ENCODE data around the gene RAB22A. TPM values are rescaled to one million over a fixed set of nuclear protein-coding genes. Genes with fewer than 3 reads are reported as not detected.

The RAB22A gene
- polyA plus RNA-seq, 3 donors from 2014 or later: 14.1 to 21.7 (median 18.5) TPM

- no peaks in the 10 kb centered on the region for H3K9me3 Mint-ChIP-seq
- peaks cover 52 to 70% of the 10 kb centered on the region in 2 donors for H3K4me1 Mint-ChIP-seq
- H3K4me3 Mint-ChIP-seq: peak overlapping the region; percentile 75 to 86 (median 82)
- peaks cover 2 to 12% (median 4%) of the 10 kb centered on the region in 3 donors for H3K27me3 Mint-ChIP-seq (ENCODE audit: low read depth in 3 of 3)
- peaks cover 0 to 5% (median 2%) of the 10 kb centered on the region in 3 donors for H3K36me3 Mint-ChIP-seq
- DNase-seq: peak in 1 of 3 donors; percentile 5
- peak overlapping the region; percentile 62 to 93 (median 92) for H3K27ac Mint-ChIP-seq
Measured at GRCh38 chr20:58308290-58308679, 1.2 kb upstream of the RAB22A start.

GRCh38 chr20:58308680-58309527, 611 bp upstream of the RAB22A start:
- Mint-ChIP-seq H3K9me3 (no peaks in the 10 kb centered on the region), H3K27ac (peak overlapping the region; percentile 62 to 93 (median 92)), H3K4me1 (peaks cover 57 to 76% of the 10 kb centered on the region in 2 donors), H3K36me3 (peaks cover 0 to 10% (median 6%) of the 10 kb centered on the region in 3 donors), H3K4me3 (peak overlapping the region; percentile 75 to 86 (median 82)), H3K27me3 (ENCODE audit: low read depth in 3 of 3) (peaks cover 2 to 12% (median 4%) of the 10 kb centered on the region in 3 donors)
- DNase-seq: peak in 2 of 3 donors; percentile 71 to 76

GRCh38 chr20:58310291-58310782, 822 bp downstream of the RAB22A start:
- H3K9me3 Mint-ChIP-seq: no peaks in the 10 kb centered on the region
- DNase-seq: peak in 1 of 3 donors; percentile 2
- peak overlapping the region; percentile 85 to 92 (median 88) for H3K4me3 Mint-ChIP-seq
- H3K36me3 Mint-ChIP-seq: peaks cover 0 to 13% (median 10%) of the 10 kb centered on the region in 3 donors
- peaks cover 67 to 86% of the 10 kb centered on the region in 2 donors for H3K4me1 Mint-ChIP-seq
- peak overlapping the region; percentile 70 to 92 (median 86) for H3K27ac Mint-ChIP-seq
- H3K27me3 Mint-ChIP-seq (ENCODE audit: low read depth in 3 of 3): peaks cover 2 to 12% (median 4%) of the 10 kb centered on the region in 3 donors

GRCh38 chr20:58312836-58313235, 3.3 kb downstream of the RAB22A start:
- DNase-seq: peak in 2 of 3 donors; percentile 7 to 14
- Mint-ChIP-seq H3K4me3 (peak overlapping the region in 4 of 5 donors; percentile 14 to 77 (median 69)), H3K27ac (peak overlapping the region in 5 of 6 donors; percentile 84 to 94 (median 90)), H3K36me3 (peaks cover 4 to 13% (median 10%) of the 10 kb centered on the region in 3 donors), H3K4me1 (peaks cover 60 to 80% of the 10 kb centered on the region in 2 donors), H3K27me3 (ENCODE audit: low read depth in 3 of 3) (peaks cover 0 to 8% (median 2%) of the 10 kb centered on the region in 3 donors), H3K9me3 (no peaks in the 10 kb centered on the region)

- Mint-ChIP-seq H3K4me3 (peak overlapping the region; percentile 64 to 77 (median 74)), H3K4me1 (peaks cover 56 to 76% of the 10 kb centered on the region in 2 donors), H3K27ac (peak overlapping the region; percentile 68 to 94 (median 88)), H3K27me3 (ENCODE audit: low read depth in 3 of 3) (peaks cover 0 to 8% (median 2%) of the 10 kb centered on the region in 3 donors), H3K36me3 (peaks cover 4 to 13% (median 10%) of the 10 kb centered on the region in 3 donors), H3K9me3 (no peaks in the 10 kb centered on the region)
- DNase-seq: peak; percentile 26 to 56 (median 44)
Measured at GRCh38 chr20:58313396-58313795, 3.9 kb downstream of the RAB22A start.

GRCh38 chr20:58321205-58321604, 11.7 kb downstream of the RAB22A start:
- Mint-ChIP-seq H3K36me3 (peaks cover 4 to 12% (median 6%) of the 10 kb centered on the region in 3 donors), H3K4me1 (peaks cover 50 to 72% of the 10 kb centered on the region in 2 donors), H3K4me3 (no peak overlapping the region), H3K27ac (no peak overlapping the region), H3K9me3 (no peaks in the 10 kb centered on the region), H3K27me3 (ENCODE audit: low read depth in 3 of 3) (no peaks in the 10 kb centered on the region)
- no peak for DNase-seq

- no peak overlapping the region for H3K4me3 Mint-ChIP-seq
- H3K4me1 Mint-ChIP-seq: peaks cover 51 to 72% of the 10 kb centered on the region in 2 donors
- H3K9me3 Mint-ChIP-seq: no peaks in the 10 kb centered on the region
- DNase-seq: no peak
- H3K27ac Mint-ChIP-seq: peak overlapping the region in 2 of 6 donors; percentile 4 to 13
- H3K36me3 Mint-ChIP-seq: peaks cover 4 to 8% (median 6%) of the 10 kb centered on the region in 3 donors
- H3K27me3 Mint-ChIP-seq (ENCODE audit: low read depth in 3 of 3): no peaks in the 10 kb centered on the region
Measured at GRCh38 chr20:58322083-58322482, 12.6 kb downstream of the RAB22A start.

GRCh38 chr20:58325912-58326311, 16.4 kb downstream of the RAB22A start:
- H3K27ac Mint-ChIP-seq: peak overlapping the region in 2 of 6 donors; percentile 24 to 25
- peaks cover 50 to 84% of the 10 kb centered on the region in 2 donors for H3K4me1 Mint-ChIP-seq
- H3K4me3 Mint-ChIP-seq: no peak overlapping the region

GRCh38 chr20:58327211-58327610, 17.7 kb downstream of the RAB22A start:
- Mint-ChIP-seq H3K27ac (peak overlapping the region in 2 of 6 donors; percentile 17 to 27), H3K4me3 (no peak overlapping the region), H3K27me3 (ENCODE audit: low read depth in 3 of 3) (no peaks in the 10 kb centered on the region), H3K4me1 (peaks cover 44 to 85% of the 10 kb centered on the region in 2 donors), H3K36me3 (peaks cover 0 to 7% (median 7%) of the 10 kb centered on the region in 3 donors), H3K9me3 (no peaks in the 10 kb centered on the region)
- DNase-seq: no peak

More at GRCh38 chr20:58325912-58326311, 16.4 kb downstream of the RAB22A start:
- Mint-ChIP-seq H3K9me3 (no peaks in the 10 kb centered on the region), H3K36me3 (no peaks in the 10 kb centered on the region), H3K27me3 (ENCODE audit: low read depth in 3 of 3) (no peaks in the 10 kb centered on the region)
- no peak for DNase-seq

- Mint-ChIP-seq H3K36me3 (peaks cover 3 to 11% (median 10%) of the 10 kb centered on the region in 3 donors), H3K4me1 (peaks cover 43 to 80% of the 10 kb centered on the region in 2 donors), H3K4me3 (no peak overlapping the region), H3K9me3 (no peaks in the 10 kb centered on the region), H3K27me3 (ENCODE audit: low read depth in 3 of 3) (peaks cover 0 to 2% (median 0%) of the 10 kb centered on the region in 3 donors), H3K27ac (peak overlapping the region in 3 of 6 donors; percentile 32 to 59 (median 48))
- DNase-seq: no peak
Measured at GRCh38 chr20:58328836-58329235, 19.3 kb downstream of the RAB22A start.

- H3K36me3 Mint-ChIP-seq: peaks cover 3 to 11% (median 10%) of the 10 kb centered on the region in 3 donors
- H3K27ac Mint-ChIP-seq: peak overlapping the region in 1 of 6 donors; percentile 4
- no peak overlapping the region for H3K4me3 Mint-ChIP-seq
- H3K4me1 Mint-ChIP-seq: peaks cover 39 to 73% of the 10 kb centered on the region in 2 donors
- no peaks in the 10 kb centered on the region for H3K9me3 Mint-ChIP-seq
- no peak for DNase-seq
- H3K27me3 Mint-ChIP-seq (ENCODE audit: low read depth in 3 of 3): peaks cover 0 to 2% (median 0%) of the 10 kb centered on the region in 3 donors
Measured at GRCh38 chr20:58329711-58330110, 20.2 kb downstream of the RAB22A start.

GRCh38 chr20:58330249-58330648, 20.7 kb downstream of the RAB22A start:
- H3K27ac Mint-ChIP-seq: no peak overlapping the region
- peaks cover 3 to 11% (median 10%) of the 10 kb centered on the region in 3 donors for H3K36me3 Mint-ChIP-seq
- H3K27me3 Mint-ChIP-seq (ENCODE audit: low read depth in 3 of 3): peaks cover 0 to 2% (median 0%) of the 10 kb centered on the region in 3 donors
- H3K9me3 Mint-ChIP-seq: no peaks in the 10 kb centered on the region
- DNase-seq: no peak
- H3K4me3 Mint-ChIP-seq: no peak overlapping the region
- peaks cover 39 to 77% of the 10 kb centered on the region in 2 donors for H3K4me1 Mint-ChIP-seq

GRCh38 chr20:58330687-58331086, 21.2 kb downstream of the RAB22A start:
- Mint-ChIP-seq H3K4me1 (peaks cover 36 to 77% of the 10 kb centered on the region in 2 donors), H3K27ac (peak overlapping the region in 1 of 6 donors; percentile 76), H3K9me3 (no peaks in the 10 kb centered on the region), H3K27me3 (ENCODE audit: low read depth in 3 of 3) (peaks cover 0 to 2% (median 0%) of the 10 kb centered on the region in 3 donors), H3K36me3 (peaks cover 3 to 11% (median 10%) of the 10 kb centered on the region in 3 donors), H3K4me3 (no peak overlapping the region)
- no peak for DNase-seq
